Stimulated activated memory B cell treated with anti-CD40 and anti-IgM and Interleukin-4, amounts not matched to agents 10 μg/mL and 1 μg/mL and 100 μg/mL, for 72 hours (primary cell): Measurements from ENCODE around the gene SCYGR4.
"Not testable (repeated sequence)": the region's sequence is repeated elsewhere in the genome, so short reads cannot be mapped to it uniquely, and the experiment has no call there.

Experiments
- ATAC-seq: fragments of 150-1000 bp; cut with Tn5 transposase; 2 replicates; pipeline ENCODE4 v1.10.0; 2021
- H3K27ac Mint-ChIP-seq: one replicate; pipeline ENCODE4 v1.8.0; 2022; ENCODE audit warnings: mild to moderate bottlenecking, mixed read lengths
- H3K27me3 Mint-ChIP-seq: one replicate; pipeline ENCODE4 v1.8.0; 2022; ENCODE audit warnings: mixed read lengths
- H3K36me3 Mint-ChIP-seq: one replicate; pipeline ENCODE4 v1.8.0; 2022; ENCODE audit warnings: mixed read lengths
- H3K4me1 Mint-ChIP-seq: one replicate; pipeline ENCODE4 v1.8.0; 2022; ENCODE audit warnings: mixed read lengths
- H3K4me3 Mint-ChIP-seq: one replicate; pipeline ENCODE4 v1.8.0; 2022; ENCODE audit warnings: mild to moderate bottlenecking, moderate library complexity, mixed read lengths
- H3K9me3 Mint-ChIP-seq: one replicate; pipeline ENCODE4 v1.8.0; 2022; ENCODE audit warnings: mixed read lengths

The SCYGR4 gene, protein sequence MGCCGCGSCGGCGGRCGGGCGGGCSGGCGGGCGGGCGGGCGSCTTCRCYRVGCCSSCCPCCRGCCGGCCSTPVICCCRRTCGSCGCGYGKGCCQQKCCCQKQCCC

GRCh38 chr2:227617316-227618230 lies at the start of gene SCYGR4:
Gene SCYGR4, plus strand, starts transcription at chr2:227617498. Its CDS starts 0 bp downstream, at chr2:227617498.
- no peak within 1 kb of the TSS for H3K27ac Mint-ChIP-seq

DNA sequence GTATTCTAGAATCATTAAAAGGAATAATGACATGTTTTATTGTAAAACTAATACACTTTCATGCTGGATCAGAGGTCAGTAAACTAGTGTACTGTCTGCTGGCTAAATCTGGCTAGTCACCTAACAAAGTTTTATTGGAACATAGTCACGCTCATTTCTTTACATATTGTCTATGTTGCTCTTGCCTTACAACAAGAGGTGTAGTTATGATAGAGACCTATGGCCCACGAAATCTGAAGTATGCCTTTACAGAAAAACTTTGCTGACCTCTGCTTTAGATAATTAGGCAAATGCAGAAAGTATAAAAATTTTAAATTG lies 48.5 kb upstream of the SCYGR4 start:
- no peak for ATAC-seq
- Mint-ChIP-seq H3K4me1 (peaks cover 7% of the 10 kb centered on the region), H3K9me3 (no peaks in the 10 kb centered on the region), H3K27me3 (no peaks in the 10 kb centered on the region), H3K4me3 (no peak overlapping the region), H3K27ac (no peak overlapping the region), H3K36me3 (peaks cover 7% of the 10 kb centered on the region)

More at GRCh38 chr2:227617316-227618230, at the start of gene SCYGR4:
- Mint-ChIP-seq H3K36me3 (no peaks in the 10 kb centered on the region), H3K27me3 (peaks cover 54% of the 10 kb centered on the region), H3K4me1 (no peaks in the 10 kb centered on the region), H3K4me3 (no peak within 1 kb of the TSS), H3K9me3 (no peaks in the 10 kb centered on the region)
- ATAC-seq, result no peak

DNA sequence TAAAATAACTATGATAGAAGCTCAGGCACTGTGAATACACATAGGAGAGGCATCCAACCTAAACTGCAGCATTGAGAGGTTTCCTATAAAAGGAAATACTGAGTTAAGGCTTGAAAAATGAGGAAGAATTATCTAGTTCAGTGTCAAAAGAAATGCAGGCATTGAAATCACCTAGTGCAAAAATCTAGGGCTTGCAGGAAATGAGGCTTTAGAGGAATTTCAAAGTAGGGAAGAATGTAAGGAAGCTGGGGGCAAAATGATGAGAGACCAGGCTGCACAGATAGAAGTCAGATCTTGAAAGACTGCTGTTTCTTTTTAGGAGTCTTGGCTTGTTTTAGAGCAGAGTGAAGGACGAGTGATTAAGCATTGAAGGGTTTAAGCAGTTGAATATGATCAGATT lies 46.7 kb upstream of the SCYGR4 start:
- no peak overlapping the region for H3K27ac Mint-ChIP-seq
- no peaks in the 10 kb centered on the region for H3K9me3 Mint-ChIP-seq

DNA sequence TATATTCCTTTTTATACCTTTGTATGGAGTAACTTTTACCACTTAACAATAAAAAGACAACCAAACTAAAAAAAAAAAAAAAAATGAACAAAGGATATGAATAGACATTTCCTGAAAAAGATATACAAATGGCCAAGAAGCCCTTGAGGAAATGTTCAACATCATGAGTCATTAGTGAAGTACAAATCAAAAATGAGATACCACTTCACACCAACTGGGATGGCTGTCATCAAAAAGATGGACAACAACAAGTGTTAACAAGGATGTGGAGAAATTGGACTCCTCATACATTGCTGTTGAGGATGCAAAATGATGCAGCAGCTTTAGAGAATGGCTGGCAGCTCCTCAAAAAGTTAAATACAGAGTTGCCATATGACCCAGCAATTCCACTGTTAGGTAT lies 41.2 kb upstream of the SCYGR4 start:
- no peak for ATAC-seq
- H3K9me3 Mint-ChIP-seq, result no peaks in the 10 kb centered on the region
- no peak overlapping the region for H3K4me3 Mint-ChIP-seq
- no peaks in the 10 kb centered on the region for H3K4me1 Mint-ChIP-seq
- H3K36me3 Mint-ChIP-seq, result peaks cover 1% of the 10 kb centered on the region
- H3K27me3 Mint-ChIP-seq, result peaks cover 17% of the 10 kb centered on the region
- no peak overlapping the region for H3K27ac Mint-ChIP-seq

More for the DNA sequence above, 46.7 kb upstream of the SCYGR4 start:
- ATAC-seq, result no peak
- Mint-ChIP-seq H3K36me3 (no peaks in the 10 kb centered on the region), H3K27me3 (no peaks in the 10 kb centered on the region), H3K4me3 (no peak overlapping the region), H3K4me1 (peaks cover 7% of the 10 kb centered on the region)

- Mint-ChIP-seq H3K4me3 (no peak overlapping the region), H3K27me3 (peaks cover 24% of the 10 kb centered on the region), H3K27ac (no peak overlapping the region), H3K36me3 (peaks cover 5% of the 10 kb centered on the region), H3K4me1 (no peaks in the 10 kb centered on the region), H3K9me3 (no peaks in the 10 kb centered on the region)
- no peak for ATAC-seq
Observed at GRCh38 chr2:227576812-227577211, 40.5 kb upstream of the SCYGR4 start.

DNA sequence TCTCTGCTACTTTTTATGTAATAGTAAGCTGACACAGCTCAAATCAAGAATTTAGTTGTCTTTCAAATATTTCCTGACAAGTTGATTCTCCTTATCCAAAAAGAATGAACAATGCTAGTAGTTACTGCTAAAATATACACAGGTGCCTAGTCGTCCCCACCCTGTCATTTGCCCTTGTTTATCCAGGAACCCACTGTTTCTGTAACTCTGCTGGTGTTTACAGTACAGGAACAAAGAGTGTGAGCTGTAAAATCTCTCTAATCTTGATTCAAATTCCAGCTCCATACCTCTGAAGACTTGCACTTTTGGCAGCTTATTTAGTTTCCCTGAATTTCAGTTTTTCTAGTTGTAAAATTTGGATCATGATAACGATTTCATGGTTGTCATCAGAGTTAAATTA lies 39.7 kb upstream of the SCYGR4 start:
- Mint-ChIP-seq H3K4me1 (no peaks in the 10 kb centered on the region), H3K9me3 (peaks cover 6% of the 10 kb centered on the region), H3K27ac (no peak overlapping the region), H3K36me3 (peaks cover 12% of the 10 kb centered on the region), H3K4me3 (no peak overlapping the region), H3K27me3 (peaks cover 30% of the 10 kb centered on the region)
- ATAC-seq, result no peak

- Mint-ChIP-seq H3K36me3 (peaks cover 17% of the 10 kb centered on the region), H3K9me3 (peaks cover 12% of the 10 kb centered on the region), H3K27me3 (peaks cover 37% of the 10 kb centered on the region), H3K4me1 (no peaks in the 10 kb centered on the region), H3K27ac (no peak overlapping the region), H3K4me3 (no peak overlapping the region)
- no peak for ATAC-seq
Observed at GRCh38 chr2:227578642-227579041, 38.7 kb upstream of the SCYGR4 start.

GRCh38 chr2:227579791-227580190 lies 37.5 kb upstream of the SCYGR4 start:
- Mint-ChIP-seq H3K4me3 (no peak overlapping the region), H3K36me3 (peaks cover 17% of the 10 kb centered on the region), H3K27ac (no peak overlapping the region), H3K27me3 (peaks cover 48% of the 10 kb centered on the region), H3K9me3 (peaks cover 18% of the 10 kb centered on the region), H3K4me1 (no peaks in the 10 kb centered on the region)
- ATAC-seq, result no peak

GRCh38 chr2:227582369-227582768 lies 34.9 kb upstream of the SCYGR4 start:
- Mint-ChIP-seq H3K27ac (no peak overlapping the region), H3K36me3 (peaks cover 17% of the 10 kb centered on the region), H3K27me3 (peaks cover 41% of the 10 kb centered on the region), H3K4me1 (no peaks in the 10 kb centered on the region), H3K9me3 (peaks cover 18% of the 10 kb centered on the region), H3K4me3 (no peak overlapping the region)
- ATAC-seq, result no peak

DNA sequence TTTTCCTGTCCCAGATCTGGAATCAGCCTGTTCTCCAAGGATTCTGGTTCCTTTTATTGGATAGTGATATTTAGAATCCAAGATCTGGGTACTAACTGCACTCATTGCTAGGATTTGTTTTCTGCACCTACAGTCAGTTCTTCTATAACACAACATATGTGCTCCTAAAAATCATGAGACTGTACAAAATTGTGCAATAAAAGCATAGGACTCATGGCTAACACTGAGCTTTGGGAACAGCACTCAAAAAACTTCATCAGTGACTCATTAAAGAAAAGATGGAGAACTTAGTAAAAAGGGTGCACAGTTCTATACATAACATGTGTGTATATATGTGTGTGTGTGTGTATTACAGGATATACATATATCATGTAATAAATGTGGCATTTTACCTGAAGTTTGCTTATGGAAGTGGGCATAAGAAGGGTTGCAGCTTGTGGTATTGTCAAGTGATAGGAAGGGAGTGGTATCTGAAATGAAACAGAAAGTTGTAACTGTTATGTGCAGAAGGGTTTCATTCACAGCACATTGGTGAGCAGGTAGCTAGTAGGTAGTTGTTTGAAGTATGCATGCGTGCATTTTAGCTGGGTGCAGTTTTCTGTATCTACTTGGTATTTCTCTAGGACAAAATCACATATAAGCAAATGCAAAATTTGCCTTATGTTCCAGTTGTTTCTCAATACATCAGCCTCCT lies 24.5 kb upstream of the SCYGR4 start:
- Mint-ChIP-seq H3K36me3 (no peaks in the 10 kb centered on the region), H3K27me3 (peaks cover 63% of the 10 kb centered on the region), H3K4me1 (no peaks in the 10 kb centered on the region), H3K4me3 (no peak overlapping the region), H3K27ac (no peak overlapping the region), H3K9me3 (peaks cover 3% of the 10 kb centered on the region)
- ATAC-seq, result no peak

DNA sequence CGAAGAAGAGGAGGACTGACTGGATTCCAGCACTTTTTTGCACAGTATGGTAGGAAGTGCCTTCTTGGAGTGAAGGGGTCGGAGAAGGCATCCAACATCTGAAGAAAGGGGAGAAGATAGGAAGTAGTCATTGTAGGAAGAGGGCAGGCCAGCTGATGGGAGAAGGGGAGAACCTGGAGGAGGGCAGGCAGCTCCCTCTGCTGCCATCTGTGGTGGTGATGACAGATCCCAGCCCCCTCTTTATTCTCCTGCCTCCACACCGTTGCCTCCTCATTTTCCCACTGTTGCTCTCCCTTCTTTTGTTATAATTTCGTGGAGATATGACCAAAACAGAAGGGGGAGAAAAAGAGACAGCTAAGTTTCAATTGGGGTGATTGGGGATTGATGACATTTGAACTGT lies 21.5 kb upstream of the SCYGR4 start:
- no peaks in the 10 kb centered on the region for H3K9me3 Mint-ChIP-seq

DNA sequence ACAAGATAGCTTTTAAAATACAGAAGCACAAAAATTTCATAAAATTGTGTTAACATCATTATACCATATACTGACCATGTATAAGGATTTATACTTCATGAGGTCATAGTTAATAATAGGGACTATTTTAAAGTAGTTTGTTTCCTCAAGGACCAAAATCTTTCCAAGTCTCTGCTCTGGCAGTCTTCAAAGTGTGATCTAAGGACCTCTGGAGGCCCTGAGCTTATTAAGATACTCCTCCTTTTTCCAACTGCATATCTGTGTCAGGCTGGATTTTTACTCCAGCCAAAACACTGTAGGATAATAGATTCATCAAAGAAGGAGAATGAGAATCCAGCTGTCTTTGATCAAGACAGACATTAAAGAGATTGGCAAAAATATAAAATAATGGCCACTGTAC lies 20.3 kb upstream of the SCYGR4 start:
- Mint-ChIP-seq H3K27ac (no peak overlapping the region), H3K27me3 (peaks cover 66% of the 10 kb centered on the region), H3K4me1 (no peaks in the 10 kb centered on the region), H3K36me3 (no peaks in the 10 kb centered on the region), H3K4me3 (no peak overlapping the region), H3K9me3 (no peaks in the 10 kb centered on the region)
- ATAC-seq, result no peak

More for the DNA sequence above, 21.5 kb upstream of the SCYGR4 start:
- no peaks in the 10 kb centered on the region for H3K4me1 Mint-ChIP-seq
- H3K27ac Mint-ChIP-seq, result no peak overlapping the region
- H3K27me3 Mint-ChIP-seq, result peaks cover 65% of the 10 kb centered on the region
- H3K36me3 Mint-ChIP-seq, result no peaks in the 10 kb centered on the region
- no peak for ATAC-seq
- no peak overlapping the region for H3K4me3 Mint-ChIP-seq

DNA sequence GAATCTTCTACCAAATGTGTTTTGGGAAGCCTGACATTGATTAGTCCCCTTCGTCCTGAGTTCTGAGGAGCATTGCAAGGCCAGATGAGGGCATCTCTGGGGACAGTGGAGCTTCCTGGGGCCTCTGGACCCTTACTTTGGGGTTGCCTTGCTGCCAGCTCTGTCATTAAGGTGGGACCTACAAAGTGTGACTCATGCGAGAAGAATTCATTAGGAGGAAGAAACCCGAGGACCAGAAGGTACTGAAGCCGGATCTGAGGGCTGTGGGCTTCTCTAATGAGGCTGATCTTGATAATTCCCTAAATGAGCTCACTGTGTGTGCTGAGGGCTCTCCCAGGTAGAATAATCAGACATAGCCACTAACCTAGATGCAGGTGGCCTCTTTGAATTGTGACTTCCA lies 19.3 kb upstream of the SCYGR4 start:
- no peaks in the 10 kb centered on the region for H3K4me1 Mint-ChIP-seq
- no peak overlapping the region for H3K4me3 Mint-ChIP-seq
- ATAC-seq, result no peak
- H3K9me3 Mint-ChIP-seq, result no peaks in the 10 kb centered on the region
- peaks cover 69% of the 10 kb centered on the region for H3K27me3 Mint-ChIP-seq
- H3K36me3 Mint-ChIP-seq, result no peaks in the 10 kb centered on the region
- no peak overlapping the region for H3K27ac Mint-ChIP-seq

- not testable (repeated sequence) for ATAC-seq, H3K4me3 Mint-ChIP-seq, H3K9me3 Mint-ChIP-seq, H3K4me1 Mint-ChIP-seq, H3K27ac Mint-ChIP-seq, H3K36me3 Mint-ChIP-seq
- peaks cover 68% of the 10 kb centered on the region for H3K27me3 Mint-ChIP-seq
Observed at GRCh38 chr2:227598835-227599503, 18.3 kb upstream of the SCYGR4 start, which contains the start of gene SCYGR2. Gene SCYGR2, plus strand, starts transcription at chr2:227598893. Its CDS starts 0 bp downstream, at chr2:227598893.

DNA sequence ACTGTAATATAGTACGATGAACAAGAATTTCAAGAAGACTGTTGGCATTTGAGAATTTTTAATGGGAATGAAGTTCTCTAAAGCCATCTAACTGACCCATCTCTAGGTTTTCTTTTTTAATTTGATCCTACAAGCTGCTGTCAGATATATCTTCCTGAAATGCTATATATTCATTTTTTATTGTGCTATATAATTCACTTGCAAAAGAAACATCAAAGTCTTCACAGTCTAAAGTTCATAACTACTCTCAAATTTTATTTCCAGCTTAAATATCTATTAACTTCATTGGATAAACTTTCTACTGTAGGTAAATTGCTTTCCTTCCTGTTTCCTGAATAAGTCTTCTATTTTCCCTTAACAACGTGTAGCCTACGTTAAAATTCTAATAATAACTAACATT lies 14.9 kb upstream of the SCYGR4 start:
- Mint-ChIP-seq H3K36me3 (no peaks in the 10 kb centered on the region), H3K9me3 (no peaks in the 10 kb centered on the region), H3K27ac (no peak overlapping the region), H3K4me3 (no peak overlapping the region), H3K27me3 (peaks cover 59% of the 10 kb centered on the region), H3K4me1 (no peaks in the 10 kb centered on the region)
- ATAC-seq, result no peak
